Stimulated activated CD4-positive, alpha-beta T cell treated with anti-CD3 and anti-CD28 coated beads, TNF-alpha, amount 100 ng/mL, for 48 hours (primary cell): ENCODE results near the gene HPSE2.
"Not testable (repeated sequence)": the region's sequence is repeated elsewhere in the genome, so short reads cannot be mapped to it uniquely, and the experiment has no call there.

Source experiments
- DNase-seq, 3 donors: peaks; one replicate each; pipeline ENCODE4 v3.0.0-alpha.2; 2020; ENCODE audit warnings: low read depth in 3 of 3

Gene HPSE2

DNA sequence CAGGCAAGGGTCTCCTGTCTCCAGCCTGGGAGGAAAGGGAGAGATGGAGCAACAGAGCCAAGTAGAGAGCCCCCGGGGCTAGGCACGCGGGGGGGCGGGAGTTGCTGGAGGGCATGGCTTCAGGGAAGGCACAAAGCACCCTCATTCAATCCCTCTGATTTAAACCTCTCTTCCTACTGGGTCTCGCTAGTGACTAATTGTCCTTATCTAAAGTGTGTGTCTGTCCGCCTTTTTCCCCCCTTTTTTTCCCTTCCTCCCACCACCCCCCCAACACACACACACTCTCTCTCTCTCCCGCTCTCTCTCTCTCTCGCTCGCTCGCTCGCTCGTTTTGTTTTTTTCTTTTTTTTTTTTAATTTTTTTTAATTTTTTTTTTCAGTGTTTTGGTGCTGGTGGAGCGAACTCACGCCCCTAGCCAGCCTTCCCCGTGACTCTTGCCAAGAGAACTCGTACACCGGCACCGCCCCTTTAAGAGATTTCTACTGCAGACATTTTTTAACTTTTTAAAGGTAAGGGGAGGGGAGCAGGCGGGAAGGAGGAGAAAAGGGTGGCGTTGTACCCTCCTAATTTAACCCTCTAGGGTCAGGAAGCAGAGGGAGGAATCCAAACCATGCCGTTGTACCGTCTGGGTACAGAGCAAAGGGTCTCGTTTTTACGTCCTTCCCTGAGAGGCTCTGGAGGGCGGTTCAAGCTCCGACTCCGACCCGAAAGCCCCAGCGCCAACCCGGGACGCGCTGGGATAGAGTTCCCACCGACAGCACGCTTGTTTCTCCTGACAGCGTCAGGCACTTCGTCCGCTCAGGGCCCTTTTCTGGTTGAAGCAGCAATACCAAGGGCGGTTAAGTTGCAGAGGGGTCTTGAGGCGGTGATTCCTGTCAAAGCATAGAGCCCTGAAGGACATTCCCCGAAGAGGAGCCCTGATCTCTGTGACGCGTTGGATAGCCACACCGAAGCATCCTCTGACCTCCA lies at the start of gene HPSE2:
HPSE2 (minus strand) TSS at position 195 of the 969 bp plus-strand sequence.
- no peak for DNase-seq

DNA sequence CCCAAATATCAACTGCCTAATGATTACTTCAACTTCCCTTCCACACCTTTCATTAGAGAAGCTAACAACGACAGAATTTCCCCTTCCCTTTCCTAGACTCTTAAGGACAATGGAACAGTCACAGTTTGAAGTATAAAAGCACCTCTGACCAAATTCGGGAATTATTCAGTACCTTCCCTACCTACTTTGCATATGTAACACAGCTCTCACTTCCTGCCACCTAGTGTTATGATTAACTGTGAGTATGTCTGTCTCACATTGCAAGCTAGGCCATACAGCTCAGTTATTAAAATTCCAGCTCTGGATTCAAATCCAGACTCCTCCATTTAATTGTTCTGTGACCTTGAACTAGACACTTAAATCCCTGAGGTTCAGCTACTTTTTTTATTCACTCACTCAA lies 44.8 kb upstream of the HPSE2 start:
- DNase-seq: no peak

DNA sequence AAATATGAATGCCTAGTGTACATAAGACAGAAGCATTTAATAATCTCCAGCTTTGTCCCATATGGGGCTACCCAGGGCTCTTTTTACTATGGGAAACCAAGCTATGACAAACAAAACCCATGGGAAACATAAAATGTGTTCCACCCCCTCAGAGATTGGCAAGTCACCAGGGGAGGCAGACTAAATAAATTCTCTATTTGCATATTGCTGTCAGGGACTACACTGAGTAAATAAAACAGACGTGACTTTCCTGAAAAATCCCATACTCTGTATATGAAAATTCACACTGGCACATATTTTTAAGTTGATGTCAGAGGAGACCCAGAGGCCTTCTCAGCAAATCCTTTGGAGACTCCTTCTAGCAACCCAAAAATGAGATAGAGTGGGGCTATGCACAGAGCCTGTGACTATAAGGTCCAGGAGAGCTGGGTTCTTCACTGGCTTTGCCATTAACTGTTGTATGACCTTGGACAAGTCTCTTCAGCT lies 44.0 kb upstream of the HPSE2 start:
- no peak for DNase-seq

DNA sequence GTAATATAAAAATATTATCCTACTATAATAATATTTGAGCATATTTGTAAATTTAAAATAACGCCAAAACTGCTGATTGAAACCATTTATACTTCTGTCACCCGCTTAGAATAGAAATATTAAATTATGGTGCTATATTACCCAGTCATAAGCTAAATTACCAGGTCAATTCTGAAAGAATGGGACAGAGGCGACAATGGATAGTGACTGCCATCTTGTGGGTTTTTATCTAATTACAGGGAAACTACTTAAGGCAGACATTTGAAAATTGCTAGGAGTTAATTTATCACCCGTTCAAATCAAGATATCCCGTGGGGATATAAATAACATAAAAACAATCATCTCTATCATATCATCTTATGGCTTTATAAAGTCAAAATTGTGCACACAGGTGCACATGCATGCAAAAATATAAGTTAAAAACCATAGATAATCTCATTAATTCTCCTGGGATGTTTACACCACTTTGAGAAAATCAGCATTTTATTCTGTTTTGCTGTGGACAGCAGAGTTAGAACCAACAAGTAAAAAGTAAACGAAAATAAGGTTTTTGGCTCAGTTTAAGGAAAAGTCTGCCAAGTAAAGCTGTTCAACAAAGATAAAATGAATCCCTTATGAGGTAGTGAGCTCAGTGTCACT lies 41.3 kb upstream of the HPSE2 start:
- DNase-seq: no peak

DNA sequence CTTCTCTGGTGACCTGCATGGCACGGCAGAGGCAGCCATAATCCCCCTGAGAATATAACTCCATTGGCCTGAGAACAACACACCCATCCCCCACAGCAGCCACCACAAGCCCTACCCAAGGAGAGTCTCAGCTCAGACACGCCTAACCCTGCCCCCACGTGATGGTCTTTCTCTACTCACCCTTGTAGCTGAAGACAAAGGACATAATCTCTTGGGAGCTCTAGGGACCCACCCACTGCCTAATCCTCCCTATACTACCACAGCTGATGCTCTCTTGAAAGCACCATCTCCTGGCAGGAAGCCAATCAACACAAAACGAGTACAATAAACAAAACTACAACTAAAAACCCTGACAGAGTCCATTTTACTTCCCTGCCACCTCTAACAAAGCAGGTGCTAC lies 30.7 kb upstream of the HPSE2 start:
- no peak for DNase-seq

DNA sequence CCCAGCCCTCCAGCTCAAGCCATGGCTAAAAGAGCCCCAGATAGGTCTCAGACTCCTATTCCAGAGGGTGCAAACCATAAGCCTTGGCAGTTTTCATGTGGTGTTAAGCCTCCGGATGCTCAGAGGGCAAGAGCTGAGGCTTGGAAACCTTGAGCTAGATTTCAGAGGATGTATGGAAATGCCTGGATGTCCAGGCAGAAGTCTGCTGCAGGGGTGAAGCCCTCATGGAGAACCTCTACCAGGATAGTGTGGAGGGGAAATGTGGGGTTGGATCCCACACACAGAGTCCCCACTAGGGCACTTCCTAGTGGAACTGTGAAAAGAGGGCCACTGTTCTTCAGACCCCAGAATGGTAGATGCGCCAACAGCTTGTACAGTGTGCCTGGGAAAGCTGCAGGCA lies 13.2 kb upstream of the HPSE2 start:
- DNase-seq: no peak

DNA sequence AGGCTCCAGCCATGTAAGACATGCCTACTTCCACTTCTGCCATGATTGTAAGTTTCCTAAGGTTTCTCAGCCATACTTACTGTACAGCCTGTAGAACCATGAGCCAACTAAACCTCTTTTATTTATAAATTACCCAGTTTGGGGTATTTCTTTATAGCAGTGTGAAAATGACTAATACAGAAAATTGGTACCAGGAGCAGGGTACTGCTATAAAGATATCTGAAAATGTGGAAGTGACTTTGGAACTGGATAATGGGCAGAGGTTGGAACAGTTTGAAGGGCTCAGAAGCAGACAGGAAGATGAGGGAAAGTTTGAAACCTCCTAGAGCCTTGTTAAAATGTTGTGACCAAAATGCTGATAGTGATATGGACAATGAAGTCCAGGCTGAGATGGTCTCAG lies 12.2 kb upstream of the HPSE2 start:
- DNase-seq: not testable (repeated sequence)

DNA sequence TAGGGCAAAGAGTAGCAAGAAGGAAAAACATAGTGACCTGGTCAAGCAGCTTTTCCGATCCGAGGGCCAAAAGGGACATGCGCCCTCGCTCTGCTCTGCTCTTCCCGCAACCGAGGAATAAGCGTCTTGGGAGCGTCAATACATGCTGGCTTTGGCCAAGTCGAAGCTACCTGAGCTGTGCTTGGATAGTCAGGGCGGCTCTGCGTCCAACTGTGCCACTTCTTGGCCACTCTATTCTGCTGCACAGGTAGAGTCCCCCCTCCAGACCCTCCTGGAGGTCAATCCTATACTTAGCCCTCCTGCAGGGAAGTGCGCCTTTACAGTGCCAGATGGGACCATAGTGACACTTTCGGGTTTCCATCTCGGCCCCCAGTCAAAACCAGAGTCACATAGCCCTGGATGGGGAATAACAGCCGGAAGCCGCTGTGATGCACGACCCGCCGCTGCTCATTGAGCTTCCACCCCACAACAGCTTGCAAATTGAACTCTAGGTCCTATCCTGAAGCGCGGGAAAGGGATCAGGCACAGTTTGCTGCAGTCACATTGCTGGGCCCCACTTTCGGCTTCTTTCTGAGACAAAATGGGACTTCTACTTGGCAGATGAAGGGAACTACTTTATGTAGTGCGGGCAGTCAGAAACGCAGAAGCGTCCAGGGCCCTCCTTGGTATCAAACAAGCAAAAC lies 1.1 kb upstream of the HPSE2 start:
- DNase-seq: no peak

DNA sequence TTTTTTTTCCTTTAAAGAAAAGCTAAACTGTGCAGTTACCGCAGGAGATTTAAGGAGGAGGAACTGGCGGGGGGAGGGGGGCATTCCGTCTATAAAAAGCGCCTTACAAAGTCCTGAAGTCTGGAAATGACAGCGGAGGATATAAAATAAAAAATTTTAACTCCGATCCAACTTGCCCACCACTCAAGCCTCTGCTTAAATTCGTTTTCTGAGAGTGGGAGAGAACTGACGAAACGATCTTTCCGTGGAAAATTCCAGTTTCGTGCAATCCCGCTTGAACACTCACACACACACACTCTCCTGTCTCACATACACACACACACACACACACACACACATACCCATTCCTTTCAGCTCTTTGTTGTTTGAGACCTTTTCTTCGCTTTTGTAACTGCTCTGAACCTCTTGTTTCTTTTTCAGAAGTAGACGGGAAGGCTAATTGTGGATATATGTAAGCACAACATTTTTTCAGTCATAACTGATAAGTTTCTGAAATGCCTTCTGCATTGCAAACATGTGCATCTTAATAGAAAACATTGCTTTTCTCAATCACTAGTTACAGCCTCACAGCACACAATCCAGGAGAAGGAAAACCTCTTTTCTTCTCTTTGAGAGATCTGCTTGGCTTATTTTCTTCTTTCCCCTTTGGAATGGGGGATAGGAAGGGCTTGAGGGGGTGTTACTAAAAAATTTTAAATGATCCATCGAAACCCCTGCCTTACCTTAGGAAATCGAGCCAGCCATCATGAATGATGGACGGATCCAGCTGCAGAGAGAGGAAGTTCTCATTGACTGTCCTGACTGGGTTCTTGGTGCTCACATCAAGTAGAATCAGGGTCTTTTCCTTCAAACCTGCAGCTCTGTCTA lies 628 bp downstream of the HPSE2 start:
- no peak for DNase-seq

DNA sequence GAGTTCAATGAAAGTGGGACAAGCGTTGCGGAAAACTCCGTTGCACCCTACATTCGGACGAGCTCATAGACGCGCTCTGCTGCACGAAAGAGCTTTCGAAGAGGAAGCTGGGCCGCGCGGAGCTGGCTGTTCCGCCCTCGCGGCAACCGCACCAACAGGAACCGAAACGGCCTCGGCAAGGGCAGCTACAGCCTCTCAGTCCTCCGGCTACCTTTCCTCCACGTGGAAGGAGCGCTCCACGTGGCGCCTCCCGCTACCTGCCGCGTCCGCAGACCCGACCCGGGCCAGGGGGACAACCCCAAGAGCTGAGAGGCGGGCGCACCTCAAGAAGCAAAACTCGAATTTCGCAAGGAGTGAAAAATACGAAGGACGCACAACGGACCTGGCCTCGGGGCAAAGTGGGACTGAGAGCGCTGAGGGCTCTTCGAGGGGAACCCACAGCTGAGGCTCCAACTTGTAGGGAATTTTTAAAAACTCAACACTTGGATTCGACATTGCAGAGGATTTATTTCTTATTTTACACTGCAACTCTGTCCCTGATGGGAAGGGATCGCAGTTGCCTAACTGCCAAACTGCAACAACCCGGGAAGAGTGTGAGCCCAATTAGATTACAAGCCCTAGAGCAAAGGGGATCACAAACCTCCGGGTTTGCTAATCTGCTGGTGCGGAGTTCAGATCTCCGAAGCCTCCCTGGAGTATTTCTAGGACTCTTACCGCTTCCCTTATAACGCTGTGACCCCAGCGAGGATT lies 1.4 kb downstream of the HPSE2 start:
- no peak for DNase-seq

DNA sequence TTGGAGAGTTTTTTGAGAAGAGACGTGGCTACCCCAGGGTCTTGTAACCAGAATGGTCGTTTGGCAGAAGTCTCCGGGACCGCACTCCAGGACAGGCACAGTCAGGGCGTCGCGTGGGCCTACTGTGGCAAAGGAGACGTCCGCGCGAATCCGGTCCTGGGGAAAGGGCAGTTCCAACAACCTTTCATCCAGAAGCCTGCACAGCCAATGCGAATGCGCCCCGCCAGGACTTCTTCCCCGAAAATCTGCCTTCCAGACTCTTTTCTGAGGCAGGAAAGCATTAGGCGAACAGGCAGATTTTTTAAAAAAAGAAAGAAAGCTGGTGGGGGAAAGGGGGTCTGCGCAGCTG lies 2.0 kb downstream of the HPSE2 start:
- DNase-seq: no peak

DNA sequence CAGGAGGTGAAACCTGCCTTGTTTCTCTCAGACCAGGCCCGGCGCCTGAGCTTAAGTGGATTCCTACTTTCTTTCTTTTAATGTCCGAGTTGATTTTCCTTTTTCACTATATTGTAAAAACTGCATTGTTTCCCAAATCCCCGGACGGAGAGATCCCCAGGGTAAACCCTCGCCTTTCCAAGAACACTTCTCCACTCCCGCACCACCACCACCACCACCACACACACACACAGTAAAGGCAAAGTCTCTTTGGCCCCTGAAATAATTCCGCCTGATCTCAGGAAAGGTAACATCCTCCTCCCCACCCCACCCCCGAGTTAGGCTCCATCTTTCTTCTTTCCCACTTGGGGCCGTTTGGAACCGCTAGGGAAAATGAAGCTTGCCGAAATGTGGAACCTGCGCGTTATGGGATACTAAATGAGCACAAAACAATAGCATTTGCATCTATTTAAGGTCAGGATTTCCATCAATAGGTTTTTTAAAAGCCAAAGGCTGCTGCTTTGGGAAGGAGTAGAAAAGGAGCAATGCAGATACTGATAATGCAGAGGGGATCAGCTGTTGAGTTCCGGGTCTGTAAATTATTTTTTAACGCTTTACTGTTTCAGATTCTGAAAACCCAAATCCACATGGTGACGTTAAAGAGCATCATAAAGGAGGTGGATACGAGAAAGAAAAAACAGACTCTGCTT lies 2.5 kb downstream of the HPSE2 start:
- DNase-seq: no peak

DNA sequence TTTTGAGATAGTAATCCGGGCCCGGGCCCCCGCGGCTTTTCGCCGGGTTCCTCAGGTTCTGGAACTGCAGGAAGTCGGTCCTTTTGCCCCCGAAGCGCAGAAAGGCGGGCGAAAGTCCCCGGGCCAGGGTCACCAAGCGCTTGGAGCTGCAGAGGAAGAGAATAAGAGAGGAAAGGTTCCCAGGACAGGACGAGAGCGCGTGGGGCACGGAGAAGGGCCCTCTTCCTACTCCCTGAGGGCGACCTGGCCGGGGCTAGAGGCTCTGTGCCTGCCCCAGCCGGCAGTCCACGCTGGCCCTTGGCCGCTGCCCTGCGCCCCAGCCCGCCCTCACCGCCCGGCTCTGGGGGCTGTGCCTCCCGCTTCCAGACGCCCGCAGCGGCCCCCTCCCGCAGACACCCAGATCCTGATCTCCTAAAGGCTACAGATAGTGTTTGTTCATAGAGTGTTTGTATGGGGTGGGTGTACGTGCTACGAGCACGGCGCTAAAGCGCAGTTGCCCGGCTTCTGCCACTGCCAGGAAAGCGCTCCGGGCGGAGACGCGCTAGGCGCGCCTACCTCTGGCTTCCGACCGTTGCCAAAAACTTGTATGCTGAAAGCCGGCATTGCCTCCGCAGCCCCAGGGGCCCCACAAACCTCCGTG lies 3.2 kb downstream of the HPSE2 start:
- DNase-seq: no peak

DNA sequence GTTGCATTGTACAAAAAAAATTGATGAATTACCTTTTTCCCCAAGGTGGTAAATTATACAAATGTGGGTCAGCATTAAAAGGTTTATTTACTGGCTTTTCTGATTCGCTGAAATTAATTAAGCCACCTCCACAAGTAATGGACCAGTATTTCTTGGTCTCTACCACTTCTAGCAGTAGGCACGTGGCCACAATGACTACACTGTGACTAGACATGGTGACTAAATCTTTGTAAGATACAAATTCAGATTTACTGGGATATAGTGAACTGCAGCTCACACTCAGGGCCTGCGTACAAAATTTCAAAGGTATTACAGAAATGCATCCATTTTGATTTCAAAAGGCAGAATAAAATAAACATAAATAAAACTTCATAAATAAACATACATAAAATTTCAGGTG lies 10.9 kb downstream of the HPSE2 start:
- no peak for DNase-seq

DNA sequence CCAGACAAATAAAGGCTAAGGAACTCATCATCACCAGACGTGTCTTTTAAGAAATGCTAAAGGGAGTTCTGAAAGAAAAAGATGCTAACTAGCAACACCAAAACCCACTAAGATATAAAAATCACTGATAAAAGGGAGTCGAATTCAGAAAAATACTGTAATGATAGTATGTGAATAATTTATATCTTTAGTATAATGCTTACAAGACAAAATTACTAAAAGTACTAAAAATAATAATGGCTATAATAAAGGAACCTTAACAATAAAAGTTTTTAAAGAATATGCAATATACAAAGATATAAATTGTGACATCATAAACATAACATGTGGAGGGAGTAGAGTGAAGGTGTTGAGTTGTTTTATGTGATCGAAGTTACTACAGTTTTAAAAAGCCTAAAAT lies 28.3 kb downstream of the HPSE2 start:
- DNase-seq: no peak

DNA sequence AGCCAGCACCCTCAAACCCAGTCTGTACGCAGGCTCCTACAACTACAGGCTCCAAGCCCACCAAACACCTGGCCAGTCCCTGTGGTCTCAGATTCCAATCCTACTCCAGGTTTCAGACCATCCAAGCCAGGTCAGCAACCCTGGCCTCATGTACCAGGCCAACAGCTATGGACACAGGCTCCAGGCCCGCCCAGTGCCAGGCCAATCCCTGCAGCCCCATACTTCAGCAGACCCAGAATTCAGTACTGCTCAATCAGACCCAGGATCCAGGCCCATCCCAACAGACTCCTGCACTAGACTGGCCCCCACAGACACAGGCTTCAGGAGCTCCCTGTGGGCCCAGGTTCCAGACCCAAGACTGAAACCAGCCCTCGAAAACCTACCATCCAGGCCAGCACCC lies 32.3 kb downstream of the HPSE2 start:
- DNase-seq: no peak

DNA sequence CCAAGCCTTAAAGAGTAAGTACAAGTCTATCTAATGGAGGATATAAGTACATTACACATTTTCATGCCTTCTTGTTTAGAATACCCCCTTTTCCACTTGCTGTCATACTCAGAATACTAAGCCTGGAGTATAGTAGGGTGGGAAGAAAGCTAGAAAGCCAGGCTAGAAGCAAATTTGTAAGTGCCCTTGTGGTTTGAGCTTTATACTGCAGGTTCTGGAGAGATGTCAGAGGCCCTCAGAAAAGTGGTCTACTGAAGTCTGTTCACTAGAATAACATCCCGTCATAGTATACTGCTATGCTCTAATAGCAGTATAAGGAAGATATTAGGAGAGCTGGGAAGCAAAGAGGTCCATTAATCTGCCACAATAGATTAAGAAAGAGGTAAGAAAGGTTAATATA lies 62.7 kb downstream of the HPSE2 start:
- no peak for DNase-seq

DNA sequence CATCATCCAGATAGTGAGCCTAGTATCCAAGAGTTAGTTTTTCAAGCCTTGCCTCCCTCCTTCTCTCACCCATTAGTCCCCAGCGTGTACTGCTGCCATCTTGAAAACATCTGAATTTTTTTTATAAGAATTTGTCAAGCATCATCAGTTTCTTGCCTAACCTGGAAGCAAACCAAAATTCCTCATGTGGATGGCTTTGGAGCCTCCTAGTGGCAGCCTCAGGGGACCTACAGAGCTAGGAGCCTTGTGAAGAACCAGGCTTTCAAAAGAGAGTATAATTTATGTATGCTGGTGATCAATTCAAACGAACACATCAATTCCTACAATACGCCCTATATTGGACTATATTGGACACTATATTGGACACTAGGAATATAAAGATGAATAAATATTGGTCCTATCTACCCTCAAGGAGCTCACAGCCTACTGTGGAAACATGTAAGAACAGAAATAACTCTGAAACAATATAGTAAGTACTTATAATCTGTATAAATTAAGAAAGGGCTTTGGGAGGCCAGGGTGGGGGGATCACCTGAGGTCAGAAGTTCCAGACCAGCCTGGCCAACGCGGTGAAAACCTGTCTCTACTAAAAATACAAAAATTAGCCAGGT lies 63.4 kb downstream of the HPSE2 start:
- no peak for DNase-seq

DNA sequence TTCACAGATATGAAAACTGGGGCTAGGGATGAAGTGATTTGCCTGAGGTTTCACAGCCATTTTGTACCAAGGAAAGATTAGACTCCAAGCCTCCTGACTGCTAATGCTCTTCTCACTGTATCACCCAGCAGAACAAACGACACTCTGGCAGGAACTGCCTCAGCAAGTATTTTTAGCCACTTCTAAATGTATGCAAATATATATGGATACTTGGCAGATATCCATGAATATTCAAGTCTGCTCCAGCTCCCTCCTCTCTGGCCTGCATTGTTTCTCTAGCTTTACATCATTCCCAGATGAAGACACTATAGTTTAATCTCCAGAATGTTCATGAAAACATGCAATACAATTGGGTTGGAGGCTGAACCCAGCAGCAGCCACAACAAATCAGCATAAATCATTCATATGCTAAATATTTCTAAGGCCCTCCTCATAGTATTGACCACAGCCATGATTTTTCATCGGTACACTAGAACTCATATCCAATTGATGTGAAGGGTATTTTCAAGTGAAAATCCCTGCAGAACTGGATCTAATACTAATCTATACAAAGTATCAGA lies 65.5 kb downstream of the HPSE2 start:
- DNase-seq: no peak
